ENCODE measurements around the gene NRXN3.
A peak's percentile ranks its signal among the peaks of the same experiment; 100 is the strongest.

The NRXN3 gene

DNA sequence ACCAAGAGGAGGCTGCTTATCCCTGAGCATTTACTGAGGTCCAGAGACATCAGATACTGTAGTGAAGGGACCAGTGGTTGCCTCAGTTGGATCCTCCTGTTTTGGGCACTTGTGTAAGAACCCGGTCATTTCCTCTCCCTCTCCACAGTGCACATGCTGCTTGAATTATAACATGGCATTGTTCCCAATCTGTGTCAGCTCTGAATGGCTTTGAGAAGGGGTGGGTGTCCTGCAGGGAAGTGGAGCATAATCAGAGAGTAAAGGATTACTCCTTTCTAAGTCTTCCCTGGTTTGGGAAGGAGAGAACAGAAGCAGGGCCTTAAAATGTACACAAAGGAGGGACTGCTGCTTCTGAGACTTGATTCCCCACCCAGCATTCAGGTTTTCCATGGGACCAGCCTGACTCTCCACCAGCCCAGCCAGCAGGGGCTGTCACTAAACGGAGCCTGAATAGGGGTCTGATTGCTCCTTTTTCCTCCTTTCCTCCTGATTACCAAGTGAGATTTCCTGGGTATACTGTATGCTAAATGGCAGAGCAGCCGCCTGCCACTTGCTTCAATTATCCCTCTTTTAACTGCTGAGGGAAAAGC lies 78.4 kb downstream of the NRXN3 start:
- no peak for DNase-seq

DNA sequence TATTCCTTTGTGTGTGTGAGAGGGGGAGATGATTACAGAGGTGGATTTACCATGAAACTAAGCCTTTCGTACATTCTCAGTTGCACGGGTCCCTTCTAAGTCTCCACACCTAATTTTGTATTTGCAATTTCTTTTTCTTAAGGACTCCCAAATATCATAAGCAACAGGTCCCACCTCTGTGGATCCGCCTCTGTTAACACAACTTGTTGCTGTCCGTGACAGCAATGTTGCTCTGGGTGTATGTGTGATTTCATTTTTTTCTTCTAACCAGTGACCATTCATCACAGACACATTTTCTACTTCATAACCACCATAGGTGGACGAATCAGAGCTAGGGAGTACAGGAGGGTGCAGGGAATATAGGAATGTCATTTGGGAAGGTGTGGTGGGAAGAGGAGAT lies 81.1 kb downstream of the NRXN3 start:
- DNase-seq: no peak

- no peak for DNase-seq
Measured at GRCh38 chr14:78253986-78254385, 83.8 kb downstream of the NRXN3 start.

- peak in 1 of 2 experiments; percentile 15 for DNase-seq
Measured at GRCh38 chr14:78254911-78255461, 84.8 kb downstream of the NRXN3 start.

DNA sequence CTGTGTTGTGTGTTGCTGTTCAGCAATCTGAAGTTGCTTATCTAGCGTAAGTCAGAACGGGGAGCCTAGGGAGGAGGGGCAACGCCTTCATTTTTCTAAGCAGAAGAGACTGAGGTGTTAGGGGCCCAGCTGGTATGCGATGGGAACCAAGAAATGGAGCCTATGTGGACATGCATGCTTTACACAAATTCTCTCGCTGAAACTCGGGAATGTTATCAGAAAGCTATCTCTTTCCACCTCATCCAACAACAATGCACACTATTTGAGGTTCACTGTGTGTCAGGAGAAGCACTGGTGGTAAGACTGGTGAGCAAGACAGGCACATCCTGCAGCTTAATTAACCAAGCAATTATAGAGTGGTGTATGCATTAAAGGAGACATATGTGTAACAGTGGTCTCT lies 89.7 kb downstream of the NRXN3 start:
- DNase-seq: no peak

DNA sequence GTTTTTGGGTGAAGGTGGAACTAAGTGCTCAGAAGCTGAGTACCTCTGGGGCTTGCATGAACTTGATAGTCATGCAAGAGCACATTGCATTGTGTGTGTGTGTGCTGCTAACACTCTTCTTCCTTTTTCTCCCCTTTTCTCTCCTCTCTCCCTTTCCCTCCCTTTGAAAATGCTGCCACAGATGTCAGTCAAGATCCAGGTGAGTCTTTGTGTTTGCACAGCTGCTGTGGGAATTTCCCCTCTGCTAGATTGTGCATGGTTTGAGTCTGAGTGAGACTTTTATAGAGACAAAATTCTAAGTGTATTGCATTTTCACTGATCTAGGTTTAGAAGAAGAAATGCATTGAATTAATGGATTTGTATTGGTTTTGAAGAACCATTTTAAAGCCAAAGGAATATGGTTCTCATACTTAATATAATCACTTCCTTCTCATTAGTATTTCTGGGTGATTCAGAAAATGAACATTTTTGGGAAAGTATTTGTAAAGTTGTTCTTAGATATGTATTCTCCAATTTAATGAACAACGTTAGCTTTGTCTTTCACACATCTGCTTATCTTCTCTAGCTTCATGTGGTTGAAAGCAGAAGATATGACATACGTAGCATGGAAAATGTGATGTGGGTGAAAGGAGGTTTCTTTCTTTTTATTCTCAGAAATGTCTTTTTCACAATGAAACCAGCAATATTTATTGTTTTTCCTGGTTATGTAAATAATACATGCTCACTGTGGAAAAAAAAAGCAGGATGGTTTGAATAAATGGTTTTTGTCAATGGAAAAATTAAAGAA lies 108.5 kb downstream of the NRXN3 start:
- no peak for DNase-seq

DNA sequence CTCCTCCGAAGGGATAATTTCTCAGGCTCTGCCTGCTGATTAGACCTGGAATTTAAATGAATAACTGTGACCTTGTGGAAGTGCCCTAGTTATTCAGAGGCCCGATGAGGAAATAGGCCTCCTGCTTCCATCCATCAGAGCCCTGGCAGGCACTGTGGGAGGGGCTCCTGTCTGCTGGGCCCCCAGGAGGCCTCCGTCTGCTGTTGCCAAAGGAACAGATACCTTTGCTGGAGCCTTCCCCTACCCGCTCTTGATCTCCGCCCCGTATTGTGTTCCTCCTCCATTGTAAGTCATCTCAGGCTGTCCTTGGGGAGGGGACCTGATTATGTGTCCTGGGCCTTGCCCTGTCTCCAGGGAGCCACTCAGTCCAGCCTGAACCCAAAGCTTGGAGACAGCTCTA lies 112.3 kb downstream of the NRXN3 start:
- DNase-seq: no peak

- DNase-seq: no peak
Measured at GRCh38 chr14:78286210-78286609, 116.0 kb downstream of the NRXN3 start.

DNA sequence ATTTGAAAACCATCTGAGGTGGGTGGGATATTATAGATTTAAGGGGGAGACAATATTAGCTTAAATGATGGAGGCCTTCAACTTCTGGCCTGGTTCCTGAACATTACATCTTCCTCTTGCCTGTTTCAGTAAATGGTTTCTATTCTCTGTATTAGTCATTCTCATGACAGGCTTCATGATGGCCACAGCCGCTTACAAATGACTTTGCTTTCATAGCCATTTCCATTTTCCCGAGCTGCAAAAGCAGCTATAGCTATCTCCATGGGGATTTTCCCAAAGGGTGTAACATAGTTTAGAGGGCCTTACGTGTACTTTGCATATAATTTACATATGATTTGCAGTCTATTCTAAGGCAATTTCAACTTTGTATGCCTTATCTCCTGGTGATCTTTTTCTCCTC lies 121.8 kb downstream of the NRXN3 start:
- DNase-seq: no peak

DNA sequence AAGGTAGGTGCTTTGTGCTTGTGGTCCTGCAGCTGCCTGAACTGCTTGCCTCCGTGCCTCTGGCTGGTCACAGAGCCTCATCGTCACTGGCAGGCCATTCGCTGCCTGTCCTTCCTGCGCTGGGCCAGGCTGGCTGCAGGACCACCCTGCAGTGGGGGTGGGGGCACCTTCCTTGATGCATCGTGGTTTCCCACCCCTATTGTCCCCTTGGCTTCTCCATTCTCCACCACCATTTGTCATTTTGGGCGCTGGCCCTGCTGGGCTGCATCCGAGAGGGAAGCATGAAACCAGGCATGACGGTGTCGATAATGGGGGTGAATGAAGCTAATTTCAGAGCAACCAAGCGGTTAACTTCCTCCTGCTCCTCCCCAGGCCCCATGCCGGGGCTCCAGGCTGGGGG lies 127.7 kb downstream of the NRXN3 start:
- DNase-seq: no peak

GRCh38 chr14:78298298-78298697 lies 128.1 kb downstream of the NRXN3 start:
- no peak for DNase-seq

DNA sequence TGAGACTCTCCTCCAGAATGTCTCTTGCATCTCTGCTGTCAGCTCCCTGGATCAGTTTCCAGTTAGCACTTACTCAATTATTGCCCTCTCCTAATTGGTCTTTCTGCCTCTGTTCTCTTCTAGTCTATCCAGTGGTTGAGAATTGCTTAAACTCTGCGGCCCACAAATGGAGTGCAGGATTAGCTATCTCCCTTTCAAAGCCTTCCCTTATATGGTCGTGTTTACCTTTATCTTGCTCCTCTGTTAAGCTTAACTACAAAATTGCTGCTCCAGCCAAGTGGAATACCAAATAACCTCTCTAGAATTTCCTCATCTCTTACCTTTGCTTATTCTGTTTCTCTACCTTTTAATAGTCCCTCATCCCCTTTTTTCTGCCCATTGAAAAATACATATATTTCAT lies 132.7 kb downstream of the NRXN3 start:
- no peak for DNase-seq

DNA sequence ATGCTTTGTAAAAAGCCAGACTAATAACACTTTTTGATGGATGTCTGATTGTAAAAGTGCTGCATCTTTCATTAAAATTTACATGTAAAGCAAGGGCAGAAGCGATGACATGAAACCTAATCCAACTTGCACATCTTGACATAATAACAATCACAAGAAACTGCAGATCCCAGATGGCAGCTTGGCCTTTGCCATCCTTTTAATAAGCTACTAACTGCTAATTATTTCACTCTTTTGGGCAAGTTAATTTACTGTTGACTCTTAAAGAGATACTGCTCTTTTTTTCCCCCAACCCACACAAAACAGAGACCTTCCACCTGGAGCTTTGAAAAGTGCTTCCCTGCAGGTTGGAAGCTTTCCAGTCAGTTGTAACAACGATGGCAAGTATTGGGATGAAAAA lies 137.5 kb downstream of the NRXN3 start:
- peak; percentile 9 to 15 for DNase-seq

GRCh38 chr14:78308079-78308478 lies 137.9 kb downstream of the NRXN3 start:
- no peak for DNase-seq

GRCh38 chr14:78310272-78310671 lies 140.1 kb downstream of the NRXN3 start:
- DNase-seq: no peak

GRCh38 chr14:78313499-78313898 lies 143.3 kb downstream of the NRXN3 start:
- no peak for DNase-seq

DNA sequence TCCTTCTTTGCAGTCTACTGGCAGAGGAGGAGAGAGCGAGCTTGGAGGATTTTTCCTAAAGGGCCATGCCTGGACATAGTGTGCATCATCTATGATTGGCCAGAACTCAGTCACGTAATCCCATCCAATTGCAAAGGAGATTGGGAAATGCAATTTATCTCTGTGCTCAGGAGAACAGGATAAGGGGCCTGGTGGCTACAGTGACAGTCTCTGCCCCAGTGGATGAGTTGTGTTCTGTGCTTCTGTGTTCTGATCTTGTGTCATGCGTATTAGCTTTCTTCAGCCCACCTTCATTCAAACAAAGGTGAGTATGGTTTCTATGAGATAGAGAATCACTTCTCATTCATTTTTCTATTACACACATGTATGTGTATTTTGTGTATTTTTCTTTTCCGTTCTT lies 144.3 kb downstream of the NRXN3 start:
- no peak for DNase-seq

GRCh38 chr14:78316052-78316451 lies 145.9 kb downstream of the NRXN3 start:
- DNase-seq: no peak

GRCh38 chr14:78316786-78317185 lies 146.6 kb downstream of the NRXN3 start:
- DNase-seq: no peak

- DNase-seq: no peak
Measured at GRCh38 chr14:78319406-78319805, 149.2 kb downstream of the NRXN3 start.

GRCh38 chr14:78319887-78320635 lies 149.9 kb downstream of the NRXN3 start:
- DNase-seq: no peak

DNA sequence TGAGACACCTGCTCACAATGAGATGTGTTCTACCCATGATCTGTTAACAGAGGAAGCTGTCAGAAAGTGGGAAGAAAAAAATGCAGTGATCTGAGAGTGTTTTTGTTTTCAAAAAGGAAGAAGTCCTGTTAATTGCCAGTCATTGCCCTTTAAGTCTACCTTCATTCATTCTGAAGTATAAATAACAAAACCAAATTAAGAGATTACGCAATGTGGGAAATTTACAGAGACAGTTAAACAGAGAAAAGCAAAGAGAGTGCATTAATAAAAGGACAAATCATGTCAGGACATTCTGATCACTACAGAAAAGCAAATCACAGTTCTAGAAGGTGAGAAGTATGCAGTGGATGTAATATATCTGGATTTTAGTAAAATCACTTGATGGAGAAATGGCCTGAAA lies 154.2 kb downstream of the NRXN3 start:
- no peak for DNase-seq

GRCh38 chr14:78325911-78326310 lies 155.7 kb downstream of the NRXN3 start:
- no peak for DNase-seq

Data from NCI-H446 (cell line).